LNCAP (cell line): ENCODE data around the gene DELE1.

Experiments used
- TF ChIP-seq, protein P1 (sequence below): fragments of 450-650 bp; IDR thresholded peaks from 2 replicates; pipeline ENCODE4 v1.5.1; 2017; ENCODE audit warnings: mild to moderate bottlenecking

DELE1 gene

GRCh38 chr5:141902015-141902814 is 21.5 kb upstream of the DELE1 start:
- TF ChIP-seq, protein P1, sequence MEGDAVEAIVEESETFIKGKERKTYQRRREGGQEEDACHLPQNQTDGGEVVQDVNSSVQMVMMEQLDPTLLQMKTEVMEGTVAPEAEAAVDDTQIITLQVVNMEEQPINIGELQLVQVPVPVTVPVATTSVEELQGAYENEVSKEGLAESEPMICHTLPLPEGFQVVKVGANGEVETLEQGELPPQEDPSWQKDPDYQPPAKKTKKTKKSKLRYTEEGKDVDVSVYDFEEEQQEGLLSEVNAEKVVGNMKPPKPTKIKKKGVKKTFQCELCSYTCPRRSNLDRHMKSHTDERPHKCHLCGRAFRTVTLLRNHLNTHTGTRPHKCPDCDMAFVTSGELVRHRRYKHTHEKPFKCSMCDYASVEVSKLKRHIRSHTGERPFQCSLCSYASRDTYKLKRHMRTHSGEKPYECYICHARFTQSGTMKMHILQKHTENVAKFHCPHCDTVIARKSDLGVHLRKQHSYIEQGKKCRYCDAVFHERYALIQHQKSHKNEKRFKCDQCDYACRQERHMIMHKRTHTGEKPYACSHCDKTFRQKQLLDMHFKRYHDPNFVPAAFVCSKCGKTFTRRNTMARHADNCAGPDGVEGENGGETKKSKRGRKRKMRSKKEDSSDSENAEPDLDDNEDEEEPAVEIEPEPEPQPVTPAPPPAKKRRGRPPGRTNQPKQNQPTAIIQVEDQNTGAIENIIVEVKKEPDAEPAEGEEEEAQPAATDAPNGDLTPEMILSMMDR = no peak

- TF ChIP-seq, protein P1 = no peak
Measured at GRCh38 chr5:141903261-141903660, 20.4 kb upstream of the DELE1 start.

DNA sequence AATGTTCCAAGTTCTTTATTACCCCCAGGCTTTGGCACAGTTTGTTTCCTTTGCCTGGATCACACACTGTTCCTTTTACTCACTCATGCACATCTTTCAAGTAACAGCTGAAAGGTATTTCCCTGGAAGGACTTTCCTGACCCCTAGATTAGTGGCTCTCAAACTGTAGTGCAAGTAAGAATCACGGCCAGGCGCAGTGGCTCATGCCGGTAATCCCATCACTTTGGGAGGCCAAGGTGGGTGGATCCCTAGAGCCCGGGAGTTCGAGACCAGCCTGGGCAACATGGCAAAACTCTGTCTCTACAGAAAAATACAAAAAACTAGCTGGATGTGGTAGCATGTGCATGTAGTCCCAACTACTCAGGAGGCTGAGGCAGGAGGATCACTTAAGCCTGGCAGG is 19.1 kb upstream of the DELE1 start:
- TF ChIP-seq, protein P1 = no peak

- TF ChIP-seq, protein P1 = no peak
Measured at GRCh38 chr5:141906517-141906916, 17.2 kb upstream of the DELE1 start.

GRCh38 chr5:141906972-141907371 is 16.7 kb upstream of the DELE1 start:
- TF ChIP-seq, protein P1 = no peak

DNA sequence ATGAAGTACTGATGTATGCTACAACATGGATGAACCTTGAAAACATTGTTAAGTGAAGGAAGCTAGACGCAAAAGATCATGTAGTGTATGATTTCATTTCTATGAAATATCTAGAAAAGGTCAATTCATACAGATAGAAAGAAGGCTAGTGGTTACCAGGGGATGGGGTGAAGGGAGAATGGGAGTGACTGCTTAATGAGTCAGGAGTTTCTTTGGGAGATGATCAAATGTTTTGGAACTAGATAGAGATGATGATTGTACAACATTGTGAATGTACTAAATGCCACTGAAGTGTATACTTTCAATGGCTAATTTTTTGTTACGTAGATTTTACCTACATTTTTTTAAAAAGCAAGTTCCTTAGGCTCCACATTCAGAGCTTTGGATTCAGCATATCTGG is 14.9 kb upstream of the DELE1 start:
- TF ChIP-seq, protein P1 = no peak

DNA sequence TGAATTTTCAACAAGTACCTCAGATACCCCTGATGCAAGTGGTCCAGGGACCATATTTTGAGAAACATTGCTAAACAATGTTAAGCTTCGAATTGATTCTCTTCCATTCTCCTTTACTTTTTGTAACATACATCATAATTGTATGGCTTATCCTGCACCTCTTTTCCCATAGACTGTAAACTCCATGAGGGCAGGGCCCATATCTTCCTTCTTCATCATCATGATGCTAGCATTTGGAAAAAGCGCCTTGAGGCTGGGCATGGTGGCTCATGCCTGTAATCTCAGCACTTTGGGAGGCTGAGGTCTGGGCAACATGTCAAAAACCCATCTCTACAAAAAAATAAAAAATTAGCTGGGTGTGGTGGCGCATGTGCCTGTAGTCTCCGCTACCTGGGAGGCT is 14.5 kb upstream of the DELE1 start:
- TF ChIP-seq, protein P1 = no peak
